GM19397 (cell line): ENCODE measurements around the gene XXYLT1.

Source experiments
- ATAC-seq: cut with Tn5 transposase; IDR thresholded peaks from one replicate; pipeline ENCODE4 v1.9.1; 2021; ENCODE audit warnings: mild to moderate bottlenecking, moderate library complexity; ENCODE audit not compliant: unreplicated experiment

Gene XXYLT1

DNA sequence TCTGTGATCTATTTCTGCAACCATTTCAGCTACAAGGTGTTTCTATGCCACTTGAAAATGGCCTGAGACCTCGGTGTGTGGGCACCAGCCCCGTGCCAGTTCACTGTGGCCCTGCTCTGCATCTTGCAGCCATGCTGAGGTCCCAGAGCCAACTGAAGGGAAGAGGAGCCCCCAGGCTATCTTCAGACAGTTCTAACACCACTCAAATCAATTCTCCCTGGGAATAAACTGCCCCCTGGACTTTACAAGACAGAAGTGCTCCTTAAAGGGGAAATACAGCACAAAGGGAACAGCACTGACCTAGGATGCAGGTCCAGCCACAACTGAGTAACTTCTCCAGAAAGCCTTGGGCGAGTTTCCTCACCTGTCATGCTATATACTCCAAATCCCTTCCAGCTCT, 3.9 kb downstream of the XXYLT1 start:
- no peak for ATAC-seq

DNA sequence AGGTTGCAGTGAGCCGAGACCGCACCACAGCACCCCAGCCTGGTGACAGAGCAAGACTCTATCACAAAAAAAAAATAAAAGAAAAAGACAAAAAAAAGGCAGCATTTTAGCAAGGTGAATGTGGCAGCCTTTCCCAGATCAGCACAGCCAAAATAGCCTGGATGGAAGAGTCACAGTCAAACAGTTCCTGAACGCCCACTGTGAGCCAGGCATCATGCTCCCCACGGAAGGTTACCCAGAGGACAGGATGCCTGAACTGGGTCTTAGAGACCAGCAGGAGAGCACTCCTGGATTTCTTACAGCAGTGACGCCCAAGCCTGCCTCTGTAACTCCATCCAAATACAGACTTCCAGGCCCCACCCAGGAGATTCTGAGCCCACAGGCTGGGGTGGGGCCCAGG, 4.5 kb downstream of the XXYLT1 start:
- no peak for ATAC-seq

DNA sequence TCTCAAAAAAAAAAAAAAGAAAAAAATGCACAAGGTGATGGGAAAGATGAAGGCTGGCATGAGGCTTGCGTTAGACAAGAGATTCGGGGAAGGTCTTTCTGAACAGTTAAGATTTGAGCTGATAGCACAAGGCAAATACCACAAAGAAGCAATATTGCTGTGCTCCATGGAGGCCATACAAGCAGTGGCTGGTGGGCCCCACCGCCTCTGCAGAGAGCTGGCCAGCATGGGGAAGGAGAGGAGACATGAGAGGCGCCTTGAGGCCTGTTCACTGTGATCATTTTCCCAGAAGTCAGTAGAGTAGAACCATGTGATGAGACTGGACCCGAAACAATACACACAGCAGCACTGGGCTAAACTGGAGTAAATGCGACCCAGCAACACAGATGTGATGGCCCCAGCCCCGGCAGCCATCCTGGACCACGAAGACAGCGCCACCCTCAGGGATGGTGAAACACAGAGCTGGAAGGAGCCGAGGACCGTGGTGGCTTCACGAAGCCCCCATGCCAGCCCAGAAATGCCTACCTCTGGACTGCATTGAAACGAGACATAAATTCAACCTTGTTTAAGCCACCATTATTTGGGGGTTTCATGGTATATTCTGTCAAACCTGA, 5.5 kb downstream of the XXYLT1 start:
- no peak for ATAC-seq

DNA sequence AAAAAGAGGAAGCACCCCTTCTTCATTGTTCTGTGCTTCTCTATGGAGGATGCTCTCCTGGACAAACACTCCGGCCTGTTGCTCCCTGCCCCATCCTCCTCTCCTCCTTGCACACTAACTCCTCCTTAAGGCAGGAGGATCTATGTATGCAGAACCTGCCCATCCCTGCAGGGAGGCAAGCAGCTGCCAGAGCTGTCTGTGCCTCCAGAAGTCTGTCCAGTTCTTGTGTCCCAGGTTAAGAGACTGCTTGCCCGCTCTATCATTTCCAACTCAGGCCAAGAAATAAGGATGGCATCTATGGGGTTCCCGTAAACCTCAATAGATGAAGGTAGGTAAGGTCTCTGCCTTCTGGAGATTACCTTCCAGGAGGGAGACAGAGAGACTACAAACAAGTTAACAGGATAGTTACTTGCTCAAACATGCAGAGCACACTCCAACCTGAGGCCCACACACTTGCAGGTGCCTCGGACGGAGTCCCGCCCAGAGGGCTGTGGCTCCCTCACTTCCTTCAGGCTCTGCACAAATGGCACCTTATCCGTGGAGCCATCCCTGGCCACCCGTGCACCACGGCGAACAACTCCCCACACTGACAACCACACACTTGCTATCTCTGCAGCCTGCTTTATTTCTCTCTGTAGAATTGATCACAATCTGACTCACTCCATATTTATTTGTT, 6.9 kb downstream of the XXYLT1 start:
- no peak for ATAC-seq

DNA sequence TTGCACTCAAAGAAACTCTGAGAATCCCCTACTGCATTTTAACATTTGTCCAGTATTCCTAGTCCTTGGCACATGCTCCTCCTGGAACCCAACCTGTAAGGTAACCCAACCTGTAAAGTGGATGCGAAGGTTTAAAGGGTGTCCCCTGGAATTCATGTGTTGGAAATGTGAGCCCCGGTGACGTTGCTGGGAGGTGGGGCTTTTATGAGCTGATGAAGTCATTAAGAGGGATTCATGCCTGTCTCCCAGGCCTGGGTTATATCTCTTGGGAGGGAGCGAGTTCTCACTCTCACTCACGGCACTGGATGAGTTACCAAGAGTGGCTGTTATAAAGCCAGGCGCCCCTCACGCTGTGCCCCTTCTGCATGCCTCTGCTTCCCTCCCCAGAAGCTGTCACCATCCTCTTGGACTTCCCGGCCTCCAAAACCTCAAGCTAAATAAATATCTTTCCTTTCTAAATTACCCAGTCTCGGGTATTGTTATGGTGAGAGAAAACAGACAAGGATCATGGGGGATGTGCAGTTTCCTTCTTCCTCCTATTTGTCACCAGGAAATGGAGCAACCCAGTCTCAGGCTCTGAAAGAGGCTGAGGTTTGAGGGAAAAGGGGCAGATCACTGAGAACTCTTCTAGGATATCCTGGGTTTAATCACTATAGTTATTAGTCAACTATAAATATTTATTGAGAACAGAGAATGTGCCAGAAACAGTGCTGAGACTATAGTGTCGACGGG, 7.6 kb downstream of the XXYLT1 start:
- no peak for ATAC-seq

DNA sequence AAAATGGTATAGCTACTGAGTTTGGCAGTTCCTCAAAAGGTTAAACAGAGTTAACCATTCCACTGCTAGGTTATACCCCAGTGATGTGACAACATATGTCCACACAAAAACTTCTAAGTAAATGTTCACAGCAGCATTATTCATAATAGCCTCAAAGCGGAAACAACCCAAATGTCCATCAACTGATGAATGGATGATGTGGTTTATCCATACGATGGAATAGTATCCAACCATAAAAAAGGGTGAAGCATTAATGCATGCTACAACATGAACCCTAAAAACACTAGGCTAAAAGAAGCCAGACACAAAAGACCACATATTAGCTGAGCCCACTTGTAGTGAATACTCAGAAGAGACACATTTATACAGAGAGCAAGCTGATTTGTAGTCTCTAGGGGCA, 9.0 kb downstream of the XXYLT1 start:
- ATAC-seq: no peak

DNA sequence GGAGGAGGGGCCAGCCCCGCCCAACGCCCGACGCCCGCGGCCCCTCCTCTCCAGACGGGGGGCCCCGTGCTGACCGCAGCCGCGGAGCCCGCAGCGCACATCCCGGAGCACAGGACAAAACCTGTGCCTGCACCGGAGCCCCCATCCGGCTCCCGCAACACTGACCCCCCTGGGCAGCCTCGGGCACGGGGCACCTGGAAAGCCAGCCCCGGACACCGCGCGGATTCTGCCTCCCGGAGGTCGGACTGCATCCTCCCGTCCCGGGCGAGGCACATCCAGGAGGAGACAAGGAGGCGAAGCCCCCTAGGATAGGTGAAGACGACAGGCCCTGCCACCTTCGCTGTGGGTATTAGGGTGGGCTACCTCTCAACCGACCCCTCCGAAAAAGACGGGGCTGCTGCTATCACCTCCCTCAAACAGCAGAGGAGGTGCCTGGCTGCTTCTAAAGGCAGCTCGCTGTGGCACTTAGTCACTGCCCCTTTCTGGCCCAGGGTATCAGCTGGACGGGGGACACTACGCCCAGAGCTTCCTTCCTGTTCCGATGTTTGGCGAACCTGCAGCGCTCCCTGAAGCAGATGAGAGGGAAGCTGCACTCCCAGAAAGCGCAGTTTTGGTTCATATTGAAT, 10.6 kb downstream of the XXYLT1 start:
- ATAC-seq: peak; percentile 6

DNA sequence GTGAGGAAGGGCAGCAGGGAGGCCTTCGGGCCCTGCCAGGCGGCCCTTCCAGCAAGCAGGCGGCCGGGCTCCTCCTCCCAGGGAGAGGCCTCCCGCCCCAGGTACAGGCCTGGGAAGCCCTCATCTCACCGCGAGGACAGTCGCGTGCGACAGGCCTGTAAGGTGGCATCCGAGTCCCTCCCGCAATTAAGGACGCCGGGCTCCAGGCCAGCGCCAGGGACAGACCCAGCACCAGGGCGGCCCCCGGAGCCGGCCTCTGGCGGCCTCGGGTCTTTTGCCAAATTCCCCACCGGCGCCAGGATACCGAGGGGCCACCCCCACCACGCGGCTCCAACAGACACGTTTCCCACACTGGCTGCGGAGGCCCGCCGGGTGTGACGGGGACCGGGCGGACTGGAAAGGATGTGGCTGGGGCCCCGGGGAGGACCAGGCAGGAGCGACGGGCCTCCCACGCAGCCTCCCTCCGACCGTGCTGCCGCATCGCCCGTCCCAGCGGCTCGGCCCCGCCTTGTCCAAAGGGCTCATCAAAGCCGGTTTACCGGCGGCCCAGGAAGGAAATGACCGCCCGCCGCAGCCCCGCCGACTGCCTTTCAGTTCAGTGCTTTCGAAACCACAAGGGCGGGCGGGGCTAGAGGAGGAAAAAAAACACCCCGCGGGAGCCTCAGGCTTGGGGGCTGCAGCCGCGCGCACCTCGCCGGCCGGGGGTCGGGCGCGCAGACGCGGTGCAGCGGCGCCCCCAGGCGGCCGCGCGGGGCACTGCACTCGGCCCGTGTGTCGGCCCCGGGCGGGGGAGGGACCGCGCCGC, 11.3 kb downstream of the XXYLT1 start:
- peak; percentile 83 for ATAC-seq

DNA sequence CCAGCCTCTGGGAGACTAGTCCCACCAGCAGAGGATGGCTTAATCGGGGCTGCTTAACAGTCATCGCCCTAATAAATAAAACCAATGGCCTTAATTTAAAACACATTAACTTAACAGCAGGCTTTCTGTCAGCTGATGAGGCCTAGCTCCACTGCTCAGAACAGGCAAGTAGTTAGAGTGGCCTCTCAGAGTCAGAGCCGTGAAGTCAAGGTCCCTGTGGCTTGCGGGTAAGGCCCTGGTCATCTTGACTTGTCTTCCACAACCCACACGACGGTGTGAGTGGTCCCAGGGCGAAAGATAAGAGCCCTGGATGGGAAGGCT, 11.8 kb downstream of the XXYLT1 start:
- no peak for ATAC-seq

DNA sequence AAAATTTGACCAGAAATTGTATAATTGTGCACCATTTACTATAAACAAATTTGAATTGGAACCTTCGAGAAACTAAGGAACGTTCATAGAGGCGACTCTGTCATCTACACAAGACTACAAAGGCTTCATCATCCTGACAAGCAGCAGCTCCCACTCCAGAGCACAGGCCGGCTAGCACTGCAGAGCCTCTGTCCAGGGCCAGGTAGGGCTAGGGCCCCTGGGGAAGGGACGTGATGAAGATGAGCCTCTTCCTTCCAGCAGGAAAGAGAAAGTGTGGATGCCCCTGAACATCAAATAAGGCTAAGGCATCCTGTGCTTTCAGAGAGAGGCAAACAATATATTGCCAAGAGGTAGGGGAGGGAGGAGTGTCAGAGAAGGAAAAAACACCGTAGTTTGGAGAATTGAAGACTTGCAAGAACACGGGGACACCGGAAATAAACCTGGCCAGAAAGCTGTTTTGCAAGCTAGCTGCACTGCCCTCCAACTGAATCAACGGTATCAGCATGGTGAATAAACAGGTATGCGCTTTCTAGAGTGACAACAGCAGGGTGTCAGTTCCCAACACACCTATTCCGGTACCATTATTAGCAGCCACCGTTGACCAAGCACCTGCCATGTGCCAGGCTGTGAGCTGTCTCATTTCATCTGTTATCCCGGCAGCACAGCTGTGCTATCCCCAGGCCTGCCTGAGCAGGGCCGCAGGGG, 12.4 kb downstream of the XXYLT1 start:
- no peak for ATAC-seq

DNA sequence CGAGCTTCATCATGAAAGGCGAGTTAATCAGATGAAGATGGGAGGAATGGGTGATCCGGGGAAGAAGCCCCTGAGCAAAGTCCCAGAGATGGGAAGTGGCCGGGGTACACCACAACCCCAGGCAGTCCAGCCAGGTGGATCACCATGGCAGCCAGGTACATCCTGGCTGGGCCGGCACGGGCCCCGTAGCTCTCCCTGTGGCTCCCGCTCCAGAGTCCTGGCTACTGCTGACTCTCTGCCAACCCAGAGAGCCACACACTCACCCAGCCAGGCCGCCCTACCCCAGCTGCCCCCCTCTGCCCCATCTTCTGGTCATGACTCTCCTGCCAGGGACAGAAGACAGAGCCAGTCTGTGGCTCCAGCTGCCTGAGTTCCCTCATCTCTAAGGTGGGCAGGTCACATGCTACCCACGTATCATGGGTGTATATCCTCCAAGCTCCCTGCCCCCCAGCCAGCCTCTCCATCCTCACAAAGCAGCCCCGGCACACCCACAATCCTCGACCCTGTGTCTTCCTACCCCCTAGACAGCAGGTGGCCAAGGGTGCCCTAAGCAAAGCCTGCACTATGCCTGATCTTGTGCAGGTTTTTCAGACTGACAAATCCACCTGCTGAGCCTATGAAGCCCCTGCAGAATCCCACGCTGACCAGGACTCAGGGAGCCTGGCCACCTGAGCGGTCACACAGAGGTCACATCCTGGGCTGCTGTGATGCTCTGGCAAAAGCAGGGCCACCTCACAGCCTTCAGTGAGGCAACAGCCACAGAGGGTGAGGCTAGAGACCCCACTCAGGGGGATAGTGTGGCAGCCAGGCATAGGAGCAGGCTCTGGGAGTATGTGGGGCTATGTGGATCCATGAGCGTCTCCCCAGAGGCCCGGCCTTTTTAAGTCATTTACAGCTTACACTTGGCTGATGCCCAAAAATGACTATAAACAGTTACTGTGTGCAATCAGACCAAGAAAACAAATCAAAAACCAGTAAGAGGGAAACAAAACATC, 13.2 kb downstream of the XXYLT1 start:
- no peak for ATAC-seq

DNA sequence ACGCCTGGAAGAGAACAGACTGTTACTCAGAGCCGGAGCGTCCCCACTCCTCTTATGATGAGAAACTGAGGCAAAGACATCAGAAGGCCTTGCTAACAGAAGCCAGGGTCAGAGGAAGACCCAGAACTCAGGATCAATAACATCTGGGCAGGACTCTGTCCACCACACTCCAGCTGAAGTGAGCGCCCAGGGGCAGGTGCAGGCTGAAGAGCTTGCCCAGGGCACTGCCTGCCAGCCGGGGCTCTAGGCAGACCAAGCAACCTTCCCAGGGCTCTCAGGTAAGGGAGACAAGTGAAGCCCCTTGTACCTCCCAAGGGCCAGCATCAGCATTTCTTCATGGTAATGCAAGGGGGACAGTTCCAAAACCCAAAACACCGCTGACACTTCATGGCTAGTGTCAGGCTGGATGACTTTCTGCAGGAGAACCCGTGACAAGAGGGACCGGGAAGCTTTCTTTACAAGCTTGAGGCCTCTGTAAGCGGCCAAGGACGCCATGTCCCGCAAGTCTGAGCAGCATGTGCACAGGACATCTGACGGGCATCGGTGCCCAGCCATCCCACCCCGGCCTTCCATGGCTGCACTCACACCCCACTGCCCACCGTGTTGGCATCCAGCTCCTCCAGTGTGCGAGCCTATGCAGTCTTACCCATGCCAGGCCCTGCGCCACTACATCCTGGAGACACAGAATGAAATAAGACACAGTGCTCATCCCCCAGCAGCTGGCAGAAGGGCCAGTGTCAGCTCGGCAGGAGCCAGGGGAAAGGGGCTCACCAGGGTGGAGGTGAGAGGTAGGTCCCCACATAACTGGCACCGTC, 14.1 kb downstream of the XXYLT1 start:
- ATAC-seq: no peak

DNA sequence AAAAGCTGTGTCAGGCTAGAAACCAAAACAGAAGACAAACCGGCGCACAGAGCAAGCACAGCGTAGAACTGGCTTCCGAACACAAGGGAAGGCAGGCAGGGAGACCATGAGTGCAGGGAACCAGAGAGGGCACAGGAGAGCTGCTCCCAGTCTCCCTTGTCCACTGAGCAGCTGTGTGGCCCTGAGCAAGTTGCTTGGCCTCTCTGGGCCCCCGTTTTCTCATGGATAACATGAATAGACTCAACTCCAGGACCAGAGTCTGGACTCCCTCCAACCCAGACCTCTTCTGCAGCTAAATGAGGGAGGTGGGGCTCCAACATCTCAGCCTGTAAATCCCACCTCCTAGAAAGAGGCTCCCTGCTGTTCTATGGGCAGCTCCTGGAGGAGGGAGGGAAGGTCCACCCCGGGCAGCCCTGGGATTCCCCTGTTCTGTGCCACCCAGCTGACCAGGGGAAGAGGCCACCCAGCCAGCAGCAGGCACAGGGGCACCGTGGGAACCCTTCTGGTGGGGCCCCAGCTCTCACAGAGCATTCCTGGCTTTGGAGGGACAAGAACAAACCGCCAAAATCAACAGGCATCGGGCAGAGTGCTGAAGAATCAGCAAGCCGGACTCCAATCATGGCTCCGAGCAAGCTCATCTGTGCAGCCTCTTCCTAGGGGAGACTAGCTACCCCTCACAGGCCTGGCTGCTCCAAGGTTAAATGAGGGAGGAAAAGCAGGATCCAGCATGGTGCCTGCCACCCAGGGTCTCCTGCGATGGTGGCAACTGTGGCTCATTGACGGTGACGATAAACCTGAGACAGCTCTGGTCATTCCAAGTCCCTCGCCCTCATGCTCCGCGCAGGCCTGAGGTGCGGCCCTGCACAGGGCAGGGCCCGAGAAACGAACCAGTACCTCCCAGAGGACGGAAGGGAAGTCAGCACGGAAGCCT, 15.1 kb downstream of the XXYLT1 start:
- no peak for ATAC-seq

DNA sequence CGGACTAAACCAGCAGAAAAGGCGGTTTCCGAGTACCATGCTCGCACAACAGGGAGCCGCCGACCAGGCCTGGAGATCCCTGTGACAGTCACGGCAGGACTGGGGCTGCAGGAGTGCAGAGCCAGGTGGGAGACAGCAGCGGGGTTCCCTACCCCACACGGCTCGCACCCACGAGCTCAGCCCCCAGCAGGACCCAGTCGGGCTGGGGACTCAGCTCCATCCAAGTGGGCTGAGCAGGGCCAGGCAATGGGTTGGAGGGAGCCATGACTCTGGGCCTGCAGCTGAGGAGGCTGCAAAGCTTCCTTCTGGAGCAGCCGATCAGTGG, 15.8 kb downstream of the XXYLT1 start:
- no peak for ATAC-seq

DNA sequence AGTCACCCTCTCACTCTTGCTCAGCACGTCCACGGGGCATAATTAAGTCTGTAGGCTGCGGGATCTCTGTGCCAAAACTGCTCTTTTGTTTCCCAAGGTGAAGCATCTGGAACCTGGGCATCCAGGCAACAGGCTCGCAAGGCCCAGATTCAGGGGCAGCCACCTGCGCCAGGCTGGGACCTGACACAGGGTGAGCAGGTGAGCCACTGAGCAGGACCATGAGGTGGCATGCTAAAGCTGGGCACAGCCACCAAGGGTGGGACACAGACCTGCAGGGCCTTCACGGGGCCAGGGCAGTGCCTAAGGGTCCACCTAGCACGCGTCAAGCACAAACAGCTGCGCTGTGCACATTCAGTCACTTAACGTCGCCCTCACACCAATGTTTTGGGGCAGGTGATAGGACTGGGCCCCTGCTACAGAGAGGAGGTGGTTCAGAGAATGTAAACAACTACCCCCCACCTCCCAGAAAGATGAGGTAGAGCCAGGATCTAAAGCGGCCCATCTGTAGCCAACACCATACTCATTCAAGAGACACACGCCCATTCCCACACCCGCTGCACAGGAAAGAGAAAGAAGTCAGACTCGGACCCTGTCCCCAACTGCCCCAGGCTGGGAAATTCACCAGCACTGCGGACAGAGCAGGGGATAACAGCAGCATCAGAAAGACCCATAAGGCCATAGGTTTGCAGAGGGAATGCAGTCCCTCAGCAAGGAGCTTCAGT, 16.3 kb downstream of the XXYLT1 start:
- ATAC-seq: no peak

DNA sequence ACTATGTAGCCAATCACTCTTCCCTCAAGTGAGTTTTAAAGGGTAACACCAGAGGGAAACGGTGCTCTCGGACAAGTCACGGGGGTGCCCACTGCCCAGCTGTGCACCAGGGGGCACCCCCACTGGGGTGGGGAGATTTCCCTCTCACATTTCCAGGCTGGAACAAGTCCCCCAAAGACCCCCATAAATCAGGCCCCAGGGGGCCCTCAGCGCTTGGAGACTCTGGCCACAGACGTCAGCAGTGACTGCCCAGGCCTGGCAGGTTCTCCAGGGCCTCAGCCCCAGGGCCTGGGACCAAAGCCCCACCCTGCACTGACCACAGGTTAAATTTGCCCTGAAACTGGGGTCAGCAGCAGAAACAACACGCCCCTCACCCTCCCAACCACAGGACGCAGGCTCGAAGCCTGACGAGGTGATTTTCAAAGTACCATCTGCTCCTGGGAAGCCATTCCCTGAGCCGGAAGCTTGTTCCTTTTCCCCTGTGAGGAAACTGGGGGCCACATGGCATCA, 17.0 kb downstream of the XXYLT1 start:
- no peak for ATAC-seq
